Ammon's horn (tissue), 1 donor: Measurements from ENCODE around the gene ARL4C.

Source experiments
- DNase-seq: peaks from one replicate; pipeline ENCODE4 v3.0.0-alpha.2; 2016; ENCODE audit warnings: low spot score

Gene ARL4C

GRCh38 chr2:234496835-234497593, at the start of gene ARL4C:
TSS of gene ARL4C (minus strand) at chr2:234497081. CDS start at chr2:234496586, 495 bp downstream.
- DNase-seq, result peak; percentile 66

GRCh38 chr2:234544659-234545611, 48.1 kb upstream of the ARL4C start:
- DNase-seq, result peak; percentile 56

GRCh38 chr2:234542742-234543141, 45.9 kb upstream of the ARL4C start:
- DNase-seq, result no peak

DNA sequence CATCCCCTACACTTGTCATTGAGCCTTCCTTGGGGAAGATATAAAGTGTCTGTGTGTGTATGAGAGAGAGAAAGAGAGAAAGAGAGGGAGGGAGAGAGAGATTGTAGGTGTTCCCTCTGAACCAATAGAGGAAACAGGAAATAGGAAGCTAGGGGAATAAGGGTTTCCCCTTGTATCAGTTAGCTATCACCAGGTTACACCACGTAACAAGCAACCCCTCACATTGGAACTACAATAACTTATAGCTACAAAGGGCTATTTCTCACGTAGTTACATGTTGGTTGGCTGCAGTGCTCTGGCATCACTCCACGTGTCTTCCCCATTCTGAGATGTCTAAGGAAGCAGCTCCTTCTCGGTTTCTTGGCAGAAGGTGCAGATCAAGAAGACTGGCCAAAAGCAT, 41.0 kb upstream of the ARL4C start:
- DNase-seq, result no peak

DNA sequence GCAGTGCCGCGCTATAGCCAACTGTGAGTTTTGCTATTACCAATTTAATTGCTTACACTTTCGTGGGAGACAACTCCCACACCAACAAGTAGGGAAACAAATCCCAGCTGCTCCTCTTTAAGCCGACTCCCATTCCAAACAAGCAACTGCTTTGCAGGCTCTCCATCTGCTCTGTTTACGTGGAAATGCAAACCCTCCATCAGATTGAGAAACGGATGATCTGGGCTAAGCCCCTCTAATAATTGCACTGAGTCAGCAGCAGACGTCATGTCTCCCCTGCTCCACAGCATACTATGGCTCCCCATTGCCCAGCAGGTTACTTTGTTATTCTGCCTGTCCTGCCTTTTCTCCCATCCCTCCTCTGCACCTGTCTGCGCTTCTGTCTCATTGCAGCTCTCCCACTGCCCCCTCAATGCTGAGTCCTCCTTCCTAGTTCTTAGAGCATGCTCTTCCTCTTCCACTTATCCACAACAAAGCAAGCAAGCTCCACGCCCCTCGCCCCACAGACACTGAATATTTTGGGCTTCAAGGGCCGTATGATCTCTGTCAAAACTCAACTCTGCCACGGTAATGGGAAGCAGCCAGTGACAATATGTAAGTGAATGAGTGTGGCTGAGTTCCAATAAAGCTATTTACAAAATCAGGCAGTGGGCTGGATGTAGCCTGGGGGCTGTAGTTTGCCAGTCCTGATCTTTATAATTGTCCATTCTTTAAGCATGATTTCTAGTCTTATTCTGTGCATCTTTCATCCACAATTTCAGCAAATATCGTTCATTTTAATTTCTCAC, 39.5 kb upstream of the ARL4C start:
- DNase-seq, result peak; percentile 33

DNA sequence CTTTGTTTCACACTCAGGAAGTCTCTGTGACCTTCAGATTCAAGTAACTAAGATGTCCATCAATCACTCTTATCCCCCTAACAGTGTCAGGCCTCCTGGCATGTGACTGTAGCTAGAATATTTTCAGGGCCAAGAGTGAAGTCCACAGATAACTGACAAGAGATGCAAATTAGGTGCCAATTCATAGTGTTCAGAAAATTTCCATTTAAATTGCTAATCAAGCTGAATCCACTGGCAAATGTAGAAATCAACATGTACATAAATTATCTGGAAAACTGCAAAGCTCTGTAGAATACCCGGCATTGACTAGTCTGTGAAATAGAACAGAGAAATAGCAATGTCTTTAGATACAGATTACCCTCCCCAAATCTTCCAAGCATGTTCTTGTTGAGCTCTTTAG, 38.6 kb upstream of the ARL4C start:
- no peak for DNase-seq

- no peak for DNase-seq
Observed at GRCh38 chr2:234534515-234534914, 37.6 kb upstream of the ARL4C start.

DNA sequence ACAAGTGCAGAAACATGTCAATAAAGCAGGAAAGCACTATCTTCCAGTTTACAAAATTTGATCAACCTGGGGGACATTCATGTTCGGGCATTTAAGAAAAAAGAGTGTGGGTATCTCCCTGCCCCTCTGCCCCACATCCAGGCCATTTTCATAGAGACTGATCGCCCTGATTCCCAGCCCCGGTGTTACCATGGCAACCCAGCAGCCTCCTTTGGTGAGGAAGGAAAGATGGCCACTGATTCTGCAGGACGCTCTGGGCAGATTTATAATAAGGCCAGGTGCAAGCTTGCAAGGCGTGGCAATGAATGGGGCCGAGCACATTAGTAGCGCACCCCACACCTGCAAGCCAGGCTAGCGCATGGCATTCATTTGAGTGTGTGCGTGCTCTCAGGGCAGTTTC, 36.7 kb upstream of the ARL4C start:
- DNase-seq, result no peak

DNA sequence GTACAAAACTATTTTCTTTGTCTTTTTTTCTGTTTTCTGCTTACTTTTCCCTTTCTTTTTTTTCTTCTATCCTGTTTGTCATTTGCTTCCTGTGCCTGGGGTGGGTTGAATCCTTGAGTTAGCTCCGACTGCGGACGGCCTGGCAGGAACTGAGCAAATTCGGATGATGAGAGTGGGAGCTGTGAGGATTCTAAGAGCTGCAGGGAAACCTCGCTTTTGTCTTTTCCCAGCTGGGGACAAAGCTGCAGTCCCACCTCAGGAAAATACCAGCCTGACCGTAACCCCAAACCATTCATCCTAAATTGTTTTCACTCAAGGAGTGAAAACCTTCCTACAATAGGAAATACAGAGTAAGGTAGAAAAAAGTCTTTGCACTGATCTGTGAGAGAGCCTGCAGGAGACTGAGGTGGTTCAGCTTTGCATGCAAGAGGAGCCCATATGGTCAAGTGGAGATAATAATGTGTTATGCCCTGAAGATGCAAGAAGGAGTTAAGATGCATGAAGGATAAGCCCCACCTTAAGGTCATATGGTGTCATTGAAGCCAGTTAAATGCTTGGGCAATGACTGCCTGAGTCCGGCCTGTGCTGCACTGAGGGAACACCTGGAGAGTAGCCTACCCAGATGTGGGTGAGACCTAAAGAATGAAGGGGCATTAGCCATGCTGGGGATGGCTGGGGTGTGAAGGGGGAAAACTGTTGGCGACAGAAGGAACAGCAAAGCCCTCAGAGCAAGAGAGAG, 31.7 kb upstream of the ARL4C start:
- no peak for DNase-seq

DNA sequence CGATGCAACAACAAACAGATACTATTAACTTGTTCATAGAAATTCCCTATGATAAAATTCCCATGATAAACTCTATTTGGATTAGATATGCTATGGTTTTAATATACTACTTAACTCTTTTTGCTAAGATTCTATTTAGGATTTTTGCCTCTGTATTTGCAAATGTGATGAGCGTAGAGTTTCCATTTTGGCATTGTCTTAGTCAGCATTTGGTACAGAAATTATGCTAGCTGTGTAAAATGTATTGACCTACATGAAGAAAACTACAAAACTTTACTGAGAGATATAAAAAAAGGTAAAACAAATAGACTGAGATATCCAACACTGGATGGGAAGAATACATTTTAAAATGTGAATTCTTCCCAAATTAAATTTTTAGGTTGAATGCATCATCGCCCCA, 29.8 kb upstream of the ARL4C start:
- DNase-seq, result no peak

DNA sequence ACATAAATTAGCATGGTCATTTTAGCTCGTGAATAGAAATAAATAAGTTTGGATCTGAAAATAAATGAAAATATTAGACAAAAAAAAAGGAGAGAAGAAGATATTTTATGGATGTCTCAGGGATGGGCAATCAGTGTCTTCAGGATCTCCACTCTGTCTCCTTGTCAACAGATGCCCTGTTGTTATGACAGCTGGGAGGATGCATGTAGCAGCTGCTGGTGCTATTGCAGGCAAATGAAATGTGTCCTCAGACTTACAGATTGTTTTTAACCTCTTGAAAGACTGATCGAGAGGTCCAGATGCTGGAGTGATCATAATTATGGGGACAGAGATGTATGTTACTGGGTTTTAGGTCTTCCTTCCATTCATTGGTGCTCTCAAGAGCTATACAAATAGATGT, 24.7 kb upstream of the ARL4C start:
- DNase-seq, result no peak

- no peak for DNase-seq
Observed at GRCh38 chr2:234518986-234519642, 22.2 kb upstream of the ARL4C start.

DNA sequence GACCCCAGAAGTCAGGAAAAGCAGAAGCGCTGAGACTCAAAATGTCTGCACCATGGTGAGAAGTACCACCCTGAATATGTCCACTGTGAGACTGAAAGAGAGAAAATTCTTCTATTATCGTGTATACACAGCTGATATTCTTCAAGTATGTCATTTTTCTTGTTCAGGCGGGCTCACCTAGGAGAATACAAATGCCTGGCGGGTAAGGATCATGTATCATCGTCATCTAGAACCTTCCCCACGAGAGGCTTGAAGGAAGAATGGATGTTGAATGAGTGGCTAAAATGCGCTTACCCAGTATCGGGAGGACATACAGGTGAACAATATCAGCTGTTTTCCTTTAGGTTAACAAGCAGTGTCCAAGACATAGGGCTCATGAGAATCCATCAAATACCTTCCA, 21.1 kb upstream of the ARL4C start:
- no peak for DNase-seq

GRCh38 chr2:234514873-234515638, 18.2 kb upstream of the ARL4C start:
- DNase-seq, result no peak

DNA sequence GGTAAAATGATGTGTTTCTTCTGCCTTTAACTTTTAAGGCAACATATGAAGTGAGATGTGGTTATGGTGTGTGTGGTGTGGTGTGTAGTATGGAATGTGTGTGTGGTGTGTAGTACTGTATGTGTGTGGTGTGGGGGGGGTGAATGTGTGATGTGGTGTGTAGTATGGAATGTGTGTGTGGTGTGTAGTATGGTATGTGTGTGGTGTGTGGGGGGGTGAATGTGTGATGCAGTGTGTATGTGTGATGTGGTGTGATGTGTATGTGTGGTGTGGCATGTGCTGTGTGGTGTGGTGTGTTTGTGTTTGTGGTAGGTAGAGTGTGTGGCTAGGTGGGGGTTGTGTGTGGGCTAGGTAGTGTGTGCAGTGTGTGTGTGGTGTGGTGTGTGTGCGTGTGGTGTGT, 17.2 kb upstream of the ARL4C start:
- no peak for DNase-seq

DNA sequence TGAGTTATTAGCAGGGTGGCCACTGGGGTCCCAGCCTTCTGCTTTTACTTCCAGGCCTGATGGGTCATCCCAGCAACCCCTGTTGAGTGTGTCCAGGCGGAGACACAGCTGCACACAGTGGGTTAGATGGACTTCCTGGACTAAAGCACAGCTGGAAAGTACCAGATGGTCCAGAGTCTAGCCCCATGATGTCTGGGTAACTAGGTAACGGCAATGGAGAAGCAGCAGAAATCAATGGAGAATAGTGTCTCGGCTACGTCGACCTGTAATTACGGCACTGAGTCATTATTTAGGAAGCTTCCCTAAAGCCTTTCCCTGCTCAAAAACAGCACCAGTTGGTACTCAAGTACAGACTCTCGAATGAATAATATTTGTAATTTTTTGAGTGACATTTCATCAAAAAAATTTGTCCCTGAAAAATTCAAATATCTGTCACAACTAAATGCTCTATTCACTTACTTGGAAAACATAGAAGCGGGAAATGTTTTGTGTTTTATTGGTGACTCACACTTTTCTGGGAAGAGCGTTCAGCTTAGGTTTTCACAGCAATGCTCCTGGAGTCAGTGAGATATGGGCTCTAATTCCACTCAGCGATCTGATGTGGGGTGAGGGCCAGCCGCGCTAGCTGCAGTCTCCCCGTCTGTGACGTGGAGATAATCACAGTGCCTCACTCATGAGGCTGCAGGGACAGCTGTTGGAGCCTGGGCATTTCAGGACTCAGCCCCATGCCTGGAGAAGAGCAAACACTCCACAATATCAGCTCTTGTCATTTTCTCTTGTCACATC, 16.2 kb upstream of the ARL4C start:
- DNase-seq, result no peak

- no peak for DNase-seq
Observed at GRCh38 chr2:234502919-234503285, 6.0 kb upstream of the ARL4C start.

- no peak for DNase-seq
Observed at GRCh38 chr2:234502285-234502918, 5.5 kb upstream of the ARL4C start.

DNA sequence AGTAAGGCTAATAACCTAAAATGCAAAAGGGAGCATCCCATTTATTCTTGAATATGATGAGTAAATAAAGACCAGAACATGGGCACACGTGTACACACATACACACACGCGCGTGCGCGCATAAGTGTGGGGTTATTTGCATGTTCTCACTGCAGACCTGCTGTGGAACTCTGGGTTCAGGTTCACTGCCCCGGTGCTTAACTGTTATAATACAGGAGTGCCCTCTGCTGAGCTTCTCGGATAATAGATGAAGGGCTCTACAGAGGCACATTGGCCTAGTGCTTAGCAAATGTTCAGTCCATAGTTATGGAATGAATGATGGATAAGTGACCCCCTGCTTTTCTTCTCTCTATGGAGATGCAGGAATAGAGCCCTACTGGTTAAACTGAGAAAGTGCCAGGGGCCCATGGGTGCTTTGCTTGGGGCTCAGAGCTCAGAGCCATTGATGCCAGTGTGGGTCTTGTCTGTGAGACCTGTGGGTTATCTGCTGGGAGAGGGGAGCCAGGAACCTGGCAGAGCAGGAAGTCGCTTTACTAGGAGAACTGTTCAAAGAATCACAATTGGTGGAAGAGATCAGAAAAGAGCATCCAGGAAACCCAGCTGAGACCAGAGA, 3.6 kb upstream of the ARL4C start:
- peak; percentile 72 for DNase-seq
